AG04449 (cell line): ENCODE data around the gene FRMD5.

Experiments used
- CTCF ChIA-PET: fragments of 350-600 bp; formaldehyde crosslinking; extraction: SDS; loops from one replicate; lab custom pipeline; 2021; ENCODE audit warnings: antibody characterized with exemption; lab: Yijun Ruan, JAX
- POLR2A ChIA-PET: fragments of 400-600, 350-600 bp; formaldehyde crosslinking; extraction: SDS; loops from one replicate; lab custom pipeline; 2020; ENCODE audit warnings: antibody characterized with exemption, inconsistent platforms; lab: Yijun Ruan, JAX
- DNase-seq: peaks from one replicate; pipeline ENCODE4 v3.0.0-alpha.2; 2010; ENCODE audit warnings: low read depth, low spot score
- H3K4me3 ChIP-seq: 2 replicates; pipeline ENCODE4 v1.5.1; 2011; ENCODE audit warnings: low read depth, mild to moderate bottlenecking, control low read depth, low read length
- CTCF ChIP-seq: IDR thresholded peaks from one replicate; pipeline ENCODE4 v1.5.1; 2011; ENCODE audit warnings: mild to moderate bottlenecking, moderate library complexity, low read length, control low read depth, inconsistent platforms; ENCODE audit not compliant: insufficient read depth; ENCODE audit errors: missing control alignments

FRMD5 gene

DNA sequence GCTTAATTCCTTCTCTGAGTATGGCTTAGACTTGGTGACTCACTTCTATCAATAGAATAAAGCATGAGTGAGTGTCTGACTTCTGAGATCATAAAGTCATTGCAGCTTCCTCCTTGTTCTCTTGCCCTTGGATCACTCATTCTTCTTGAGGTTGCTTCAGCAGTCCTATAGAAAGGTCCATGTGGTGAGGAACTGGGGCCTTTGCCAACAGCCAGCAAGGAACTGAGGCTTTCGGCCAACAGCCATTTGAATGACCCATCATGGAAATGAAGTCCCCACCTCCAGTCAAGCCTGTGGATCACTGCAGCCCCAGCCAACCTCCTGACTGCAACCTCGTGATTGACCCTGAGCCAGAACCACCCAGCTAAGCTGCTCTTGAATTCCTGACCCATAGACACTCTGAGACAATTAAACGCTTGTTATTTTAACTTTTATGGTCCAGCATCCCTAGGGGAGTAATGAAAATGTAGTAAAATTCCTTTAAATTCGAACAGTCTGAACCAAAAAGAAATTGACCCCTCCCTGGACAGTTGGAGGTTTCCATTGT, 283.8 kb downstream of the FRMD5 start:
- H3K4me3 ChIP-seq, result no peak overlapping the region
- no peak for TF ChIP-seq CTCF
- CTCF ChIA-PET, result interaction anchor here (1.8 to 3.0 kb wide), 3 partner anchors 8 to 308 kb away, joined by 7 to 25 read pairs (median 17); no protein-coding TSS in a partner anchor
- POLR2A ChIA-PET, result interaction anchor here (1.3 kb wide), 1 partner anchor 9 kb away, joined by 5 read pairs; no protein-coding TSS in a partner anchor
- peak; percentile 89 for DNase-seq

- CTCF ChIA-PET, result no interaction called here
- H3K4me3 ChIP-seq, result no peak overlapping the region
- DNase-seq, result no peak
- POLR2A ChIA-PET, result no interaction called here
- no peak for TF ChIP-seq CTCF
These were observed 286.5 kb downstream of the FRMD5 start for GRCh38 chr15:43908516-43909050.

DNA sequence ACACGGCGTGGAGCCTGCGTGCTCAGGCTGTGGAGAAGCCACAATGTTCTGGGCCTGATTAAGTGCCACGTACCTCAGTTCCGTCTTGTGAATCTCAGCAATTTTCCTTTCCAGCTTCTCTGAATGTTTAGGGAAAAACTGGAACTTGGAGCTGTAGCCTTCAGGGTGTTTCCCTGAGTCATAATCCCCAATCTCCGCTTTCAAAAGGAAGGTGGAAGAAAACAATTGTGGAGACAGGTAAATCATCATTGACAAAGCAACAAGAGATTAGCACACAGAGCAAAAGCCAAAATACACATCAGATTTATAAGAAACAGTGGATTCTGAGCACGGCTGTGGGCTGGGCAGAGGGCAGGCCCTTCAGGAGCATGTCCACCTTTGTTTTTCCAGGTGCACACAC, 289.3 kb downstream of the FRMD5 start:
- no peak for TF ChIP-seq CTCF
- POLR2A ChIA-PET, result no interaction called here
- CTCF ChIA-PET, result interaction anchor here (0.9 to 7.5 kb wide), 10 partner anchors 9 to 426 kb away, joined by 3 to 160 read pairs (median 4); no protein-coding TSS in a partner anchor

DNA sequence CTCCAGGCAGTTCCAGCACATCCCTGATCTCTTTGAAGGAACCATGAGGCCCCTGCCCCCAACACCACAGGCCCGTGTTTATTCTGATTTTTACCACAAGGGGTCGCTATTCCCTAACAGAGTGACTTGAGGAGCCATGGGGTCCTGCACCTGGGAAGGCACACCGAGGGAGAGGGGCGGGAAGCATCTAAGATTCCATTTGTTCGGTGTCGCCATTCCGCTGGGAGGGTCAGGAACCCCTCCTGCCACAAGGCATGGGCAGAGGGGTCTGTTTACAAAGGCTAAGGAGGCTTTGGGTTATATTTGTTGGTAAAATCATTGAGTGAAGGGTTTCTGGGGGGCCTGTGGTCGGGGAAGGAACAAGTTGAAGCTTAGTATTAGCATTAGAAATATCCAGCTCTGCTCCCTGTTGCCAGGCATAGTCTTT, 291.2 kb downstream of the FRMD5 start:
- no peak overlapping the region for H3K4me3 ChIP-seq
- ChIA-PET CTCF (interaction anchor here (0.6 to 7.5 kb wide), 49 partner anchors 7 to 639 kb away, joined by 3 to 160 read pairs (median 5); partner anchors contain the start of gene FRMD5), POLR2A (no interaction called here)
- TF ChIP-seq CTCF, result peak; percentile 70
- DNase-seq, result no peak

More for the DNA sequence above, 289.3 kb downstream of the FRMD5 start:
- no peak overlapping the region for H3K4me3 ChIP-seq
- DNase-seq, result no peak

GRCh38 chr15:43901495-43901894, 293.6 kb downstream of the FRMD5 start:
- CTCF ChIA-PET, result interaction anchor here (0.6 to 7.5 kb wide), 11 partner anchors 10 to 602 kb away, joined by 3 to 160 read pairs (median 11); no protein-coding TSS in a partner anchor
- no peak for TF ChIP-seq CTCF
- no peak for DNase-seq
- POLR2A ChIA-PET, result no interaction called here
- no peak overlapping the region for H3K4me3 ChIP-seq

GRCh38 chr15:43900996-43901395, 294.1 kb downstream of the FRMD5 start:
- POLR2A ChIA-PET, result no interaction called here
- CTCF ChIA-PET, result interaction anchor here (0.6 to 7.5 kb wide), 7 partner anchors 16 to 323 kb away, joined by 3 to 160 read pairs (median 11); no protein-coding TSS in a partner anchor
- H3K4me3 ChIP-seq, result no peak overlapping the region
- TF ChIP-seq CTCF, result no peak
- no peak for DNase-seq
